K562 (cell line): Measurements from ENCODE around the gene RPTOR. TPM values are rescaled to one million over a fixed set of nuclear protein-coding genes. Genes with fewer than 3 reads are reported as not detected.

Experiments used
- ATAC-seq: fragments of 200-7000 bp; cut with Tn5 transposase; 3 replicates; pipeline ENCODE4 v1.9.1; 2020; ENCODE audit warnings: moderate library complexity
- BruUV-seq: library from RNA; stranded (reverse); fragments of 400-500 nt; replicated peaks from 2 replicates; lab custom pipeline; 2021; lab: Mats Ljungman, UMichigan
- CTCF ChIA-PET: fragments of 300-600 bp; formaldehyde crosslinking; extraction: SDS; loops from one replicate; lab custom pipeline; 2021; ENCODE audit warnings: low intra/inter-chr PET ratio; lab: Yijun Ruan, JAX
- POLR2A ChIA-PET: fragments of 300-600, 350-650 bp; sonication (Branson Sonifier 250); formaldehyde crosslinking; extraction: SDS; loops from one replicate; lab custom pipeline; 2021; ENCODE audit warnings: antibody characterized with exemption, inconsistent platforms; lab: Yijun Ruan, JAX
- DNase-seq, 4 experiments: peaks; one replicate each; pipeline versions ENCODE4 v3.0.0 to v3.0.0-alpha.2; 2011 to 2018; ENCODE audit warnings: low spot score in 3 of 4, mixed read lengths in 3 of 4; ENCODE audit errors: extremely low read depth in 1 of 4
- FAIRE-seq: peaks from 2 replicates; lab custom pipeline; 2011; peaks lifted over from hg19 to GRCh38; lab: Jason Lieb, UNC
- H2AFZ ChIP-seq: 2 replicates; pipeline ENCODE4 v1.6.0; 2011; ENCODE audit warnings: low read depth, low read length, control low read depth, inconsistent platforms
- H3K27ac ChIP-seq: fragments of 200-600 bp; 3 replicates; pipeline ENCODE4 v1.8.0; 2011; ENCODE audit warnings: low read depth, mild to moderate bottlenecking, control low read depth, inconsistent platforms, low read length, moderate library complexity, mixed read lengths; ENCODE audit errors: extremely low read depth
- H3K27me3 ChIP-seq, 2 experiments: fragments of 300-600 bp in 1 of 2; 2 replicates in 1 of 2; 3 replicates in 1 of 2; pipeline versions ENCODE4 v1.6.0 to v1.8.0; 2011; ENCODE audit warnings: inconsistent platforms in 2 of 2, low read length in 2 of 2, mild to moderate bottlenecking in 1 of 2, mixed read lengths in 1 of 2, moderate library complexity in 1 of 2; ENCODE audit not compliant: control insufficient read depth in 2 of 2, insufficient read depth in 2 of 2
- H3K36me3 ChIP-seq: fragments of 300-600 bp; 3 replicates; pipeline ENCODE4 v1.8.0; 2011; ENCODE audit warnings: mild to moderate bottlenecking, low read length, inconsistent platforms; ENCODE audit not compliant: control insufficient read depth, insufficient read depth
- H3K4me1 ChIP-seq, 2 experiments: fragments of 200-600 bp in 1 of 2; replicated peaks in 1 of 2; 2 replicates in 1 of 2; 3 replicates in 1 of 2; pipeline versions ENCODE4 v1.5.1 to v1.8.0; 2011; ENCODE audit warnings: inconsistent platforms in 2 of 2, low read length in 2 of 2, mild to moderate bottlenecking in 1 of 2, mixed read lengths in 1 of 2, moderate library complexity in 1 of 2; ENCODE audit not compliant: control insufficient read depth in 2 of 2, insufficient read depth in 2 of 2
- H3K4me2 ChIP-seq: 2 replicates; pipeline ENCODE4 v1.6.1; 2011; ENCODE audit warnings: low read length, control low read depth, inconsistent platforms, mixed read lengths; ENCODE audit not compliant: insufficient read depth
- H3K4me3 ChIP-seq: fragments of 200-600 bp; sonication (generic), shearing (Covaris generic); 2 replicates; pipeline ENCODE4 v1.5.1; 2016; ENCODE audit warnings: control low read depth, inconsistent platforms
- H3K79me2 ChIP-seq: fragments of 200-600 bp; 3 replicates; pipeline ENCODE4 v1.8.0; 2011; ENCODE audit warnings: low read length, inconsistent platforms; ENCODE audit not compliant: control insufficient read depth, insufficient read depth
- H3K9ac ChIP-seq, 2 experiments: 2 replicates each; pipeline versions ENCODE4 v1.6.0 to v1.6.1; 2011; ENCODE audit warnings: low read depth in 2 of 2, low read length in 2 of 2, control low read depth in 1 of 2, inconsistent platforms in 1 of 2, mild to moderate bottlenecking in 1 of 2, mixed read lengths in 1 of 2; ENCODE audit not compliant: insufficient read depth in 1 of 2
- H3K9me1 ChIP-seq: one replicate; pipeline ENCODE4 v1.6.0; 2011; ENCODE audit warnings: inconsistent platforms, mild to moderate bottlenecking, low read length, moderate library complexity; ENCODE audit not compliant: control insufficient read depth, insufficient read depth
- H3K9me3 ChIP-seq: replicated peaks from 2 replicates; pipeline ENCODE4 v1.5.1; 2011; ENCODE audit warnings: low read depth, low read length, inconsistent platforms; ENCODE audit not compliant: control insufficient read depth, insufficient read depth
- H4K20me1 ChIP-seq: replicated peaks from 2 replicates; pipeline ENCODE4 v1.6.1; 2011; ENCODE audit warnings: low read length, inconsistent platforms, mixed read lengths; ENCODE audit not compliant: control insufficient read depth, insufficient read depth
- ARID1B ChIP-seq: fragments of 450-650 bp; IDR thresholded peaks from 2 replicates; pipeline ENCODE4 v1.6.1; 2016; ENCODE audit warnings: antibody characterized with exemption, mild to moderate bottlenecking, inconsistent platforms
- HDAC6 ChIP-seq: IDR thresholded peaks from 2 replicates; pipeline ENCODE4 v1.6.1; 2012; ENCODE audit warnings: low read depth, mild to moderate bottlenecking, control low read depth, inconsistent platforms, low read length, moderate library complexity
- JUNB ChIP-seq: fragments of 450-650 bp; formaldehyde crosslinking; conservative IDR thresholded peaks from 2 replicates; pipeline ENCODE4 v1.4.0; 2020; ENCODE audit warnings: mild to moderate bottlenecking
- KDM1A ChIP-seq, 2 experiments: fragments of 450-650 bp; IDR thresholded peaks; 2 replicates each; pipeline ENCODE4 v1.6.1; 2016; ENCODE audit warnings: mild to moderate bottlenecking in 2 of 2
- MYC ChIP-seq, 2 experiments: fragments of 250-450 bp in 1 of 2; sonication (Bioruptor Pico) in 1 of 2; IDR thresholded peaks; 2 replicates each; pipeline versions ENCODE4 v1.5.1 to v1.6.1; 2012 to 2021; ENCODE audit warnings: low read depth in 2 of 2, borderline replicate concordance in 1 of 2, improper control_type of control experiment in 1 of 2, low read length in 1 of 2, mild to moderate bottlenecking in 1 of 2, moderate library complexity in 1 of 2
- NFIX ChIP-seq: fragments of 250-450 bp; sonication (Bioruptor Pico); IDR thresholded peaks from 2 replicates; pipeline ENCODE4 v1.4.0; 2020; ENCODE audit warnings: low read depth, mild to moderate bottlenecking, moderate library complexity
- POLR3G ChIP-seq: IDR thresholded peaks from 2 replicates; pipeline ENCODE4 v1.6.1; 2011; ENCODE audit not compliant: insufficient read length, insufficient replicate concordance; ENCODE audit errors: extremely low read depth
- SRSF1 ChIP-seq: fragments of 200-400 bp; formaldehyde crosslinking; IDR thresholded peaks from 2 replicates; pipeline ENCODE4 v1.6.1; 2017; ENCODE audit warnings: mild to moderate bottlenecking, low read depth, low read length, moderate library complexity
- TEAD4 ChIP-seq, 2 experiments: sonication (generic) in 1 of 2; formaldehyde crosslinking in 1 of 2; IDR thresholded peaks; 2 replicates each; pipeline versions ENCODE4 v1.6.1 to v1.8.0; 2012 to 2022; ENCODE audit warnings: borderline replicate concordance in 1 of 2, inconsistent platforms in 1 of 2, low read length in 1 of 2, mild to moderate bottlenecking in 1 of 2, missing genetic modification reagents in 1 of 2
- ZBTB11 ChIP-seq, 3 experiments: fragments of 200-800 bp in 1 of 3; fragments of 250-450 bp in 1 of 3; fragments of 450-650 bp in 1 of 3; sonication (Bioruptor Pico) in 1 of 3; sonication (Bioruptor generic) in 1 of 3; formaldehyde crosslinking in 1 of 3; IDR thresholded peaks; 2 replicates each; pipeline versions ENCODE4 v1.6.1 to v1.8.0; 2016 to 2022; ENCODE audit warnings: mild to moderate bottlenecking in 2 of 3, missing genetic modification characterization in 2 of 3, missing compliant biosample characterization in 1 of 3, moderate library complexity in 1 of 3
- ZNF23 ChIP-seq: fragments of 250-450 bp; sonication (Bioruptor Pico); IDR thresholded peaks from 2 replicates; pipeline ENCODE4 v1.4.0; 2020; ENCODE audit warnings: mild to moderate bottlenecking
- ZNF384 ChIP-seq: IDR thresholded peaks from 2 replicates; pipeline ENCODE4 v1.6.1; 2012; ENCODE audit warnings: low read depth, low read length, improper control_type of control experiment
- WGBS: fragments of 100-300 bp; shearing (Covaris generic); methylation state at CpG from one replicate; pipeline ENCODE4 v1.1.6; 2016; ENCODE audit warnings: low coverage, mixed read lengths; ENCODE audit not compliant: insufficient coverage; ENCODE audit errors: missing lambda C conversion rate; 5-methylcytosine and 5-hydroxymethylcytosine counted together
- in situ Hi-C: fragments of 300-500 bp; cut with MboI; formaldehyde crosslinking; loops from 4 replicates; pipeline ENCODE4 v1.15.0; 2018; ENCODE audit warnings: inconsistent platforms, mixed read lengths
- intact Hi-C: fragments of 100-400 bp; cut with micrococcal nuclease; formaldehyde crosslinking; loops from 2 replicates; pipeline ENCODE4 v1.14.2; 2022
- polyA plus RNA-seq, 8 experiments: library from polyadenylated mRNA; depleted of rRNA in 4 of 8; stranded (reverse) in 5 of 8; unstranded in 3 of 8; fragments of >200 nt; fragmentation: Nextera tagmentation in 2 of 8; fragmentation: Illumina TruSeq in 1 of 8; extraction: Ambion mirVana in 2 of 8; extraction: Trizol in 1 of 8; gene quantifications; 2 replicates each; pipeline versions ENCODE4 v1.2.1 to v1.2.3, GENCODE V29; 2011 to 2014; ENCODE audit warnings: inconsistent platforms in 1 of 8, missing spikeins in 1 of 8
- total RNA-seq, 7 experiments: library from RNA; depleted of rRNA in 6 of 7; stranded (reverse); fragments of >200 nt in 6 of 7; fragmentation: Illumina TruSeq in 2 of 7; extraction: Trizol in 2 of 7; gene quantifications; 2 replicates each; pipeline versions ENCODE4 v1.2.1 to v1.2.3, GENCODE V29; 2011 to 2021; ENCODE audit warnings: low replicate concordance in 1 of 7

RPTOR gene
- total and polyA plus RNA-seq, 9 of the 15 experiments (the other 6 are each of a cell fraction or from before 2014, with no cell fraction given), result 0.24 to 54.1 (median 10.2) TPM

DNA sequence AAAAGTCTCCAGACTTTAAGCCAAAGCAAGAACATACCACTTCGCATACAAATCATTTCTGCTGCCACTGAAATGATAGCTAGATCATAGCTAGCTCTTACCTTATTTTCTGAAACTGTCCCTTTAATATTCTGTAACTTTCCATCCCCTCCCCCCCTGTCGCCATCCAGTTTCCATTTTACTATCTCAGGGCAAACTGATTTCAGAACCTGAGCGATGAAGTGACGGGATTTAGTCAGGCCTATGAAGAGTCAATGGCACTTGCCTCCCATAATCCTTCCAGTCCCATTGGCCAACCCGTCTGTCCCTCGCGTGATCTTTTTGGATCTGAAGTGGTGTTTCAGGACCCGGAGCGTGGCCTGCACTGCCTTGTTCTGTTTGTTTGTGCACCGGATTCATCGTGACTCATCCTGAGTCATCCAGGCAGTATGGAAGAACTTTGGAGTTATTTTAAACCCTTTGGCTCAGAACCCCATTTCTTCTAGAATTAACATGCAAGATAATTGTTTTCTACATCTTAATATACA, 247.2 kb downstream of the RPTOR start:
- peak overlapping the region; percentile 78 for H2AFZ ChIP-seq
- in situ Hi-C loops (no loop called here), intact Hi-C loops (no loop called here)
- H3K27me3 ChIP-seq, result no peaks in the 10 kb centered on the region
- peaks cover 17 to 24% of the 10 kb centered on the region in 2 experiments for H3K4me1 ChIP-seq
- ChIA-PET CTCF (no interaction called here), POLR2A (interaction anchor here (1.0 to 1.3 kb wide), 4 partner anchors 8 to 11 kb away, joined by 3 to 8 read pairs (median 4); no protein-coding TSS in a partner anchor)
- WGBS, result 10% methylated on average over 11 of the region's 11 CpGs
- H3K9ac ChIP-seq, result peak overlapping the region; percentile 33 to 53; a peak in 3 of 4 replicates
- 0 out of 2 replicates have a peak overlapping the region, but pooled peaks have one; percentile 5 for H3K4me3 ChIP-seq
- H3K9me1 ChIP-seq, result peaks cover 6% of the 10 kb centered on the region
- ATAC-seq (peak; percentile 89), DNase-seq (peak; percentile 60 to 79 (median 70)), FAIRE-seq (peak; percentile 98)
- H3K79me2 ChIP-seq, result peaks cover 4% of the 10 kb centered on the region; the same call in 1 of the 3 replicates
- peaks cover 18% of the 10 kb centered on the region; the same call in 2 of the 3 replicates for H3K36me3 ChIP-seq
- no peaks in the 10 kb centered on the region for H4K20me1 ChIP-seq
- H3K4me2 ChIP-seq, result peak overlapping the region; percentile 76
- peak overlapping the region; percentile 78 for H3K27ac ChIP-seq
- no TSS peak for BruUV-seq
- no peaks in the 10 kb centered on the region; the same call in 1 of the 2 replicates for H3K9me3 ChIP-seq
- TF ChIP-seq MYC (IDR thresholded peaks at IDR 0.05; ENCODE audit: low read depth, low read length) (no peak), MYC (CRISPR knock-in tag; IDR thresholded peaks at IDR 0.05; ENCODE audit: borderline replicate concordance, low read depth) (no peak), TEAD4 (IDR thresholded peaks at IDR 0.05; ENCODE audit: low read length) (no peak), TEAD4 (CRISPR knock-in tag; IDR thresholded peaks at IDR 0.05; ENCODE audit: borderline replicate concordance) (no peak), NFIX (CRISPR knock-in tag) (no peak), ARID1B (peak; percentile 86), ZBTB11 (CRISPR knock-in tag; IDR thresholded peaks at IDR 0.05) (no peak; a peak in 1 of 6 replicates), KDM1A (IDR thresholded peaks at IDR 0.05) (peak; percentile 75 to 77; a peak in 3 of 4 replicates), JUNB (peak; percentile 85), ZNF23 (CRISPR knock-in tag) (no peak), SRSF1 (no peak), ZNF384 (no peak), HDAC6 (no peak), POLR3G (no peak)
